Liver (tissue), 9 donors: ENCODE results near the gene SLC66A2. TPM values are rescaled to one million over a fixed set of nuclear protein-coding genes. Genes with fewer than 3 reads are reported as not detected.

Experiments used
- DNase-seq: peaks from one replicate; pipeline ENCODE4 v3.0.0-alpha.2; 2017; ENCODE audit warnings: low spot score
- H3K27ac ChIP-seq, 2 donors: one replicate each; pipeline ENCODE4 v1.7.0; 2013; ENCODE audit warnings: inconsistent platforms in 2 of 2, low read length in 2 of 2, control low read depth in 1 of 2, low read depth in 1 of 2, mild to moderate bottlenecking in 1 of 2
- H3K27me3 ChIP-seq, 4 donors: one replicate each; pipeline versions ENCODE4 v1.6.1 to v1.7.0; 2013; ENCODE audit warnings: low read length in 3 of 4, inconsistent platforms in 1 of 4, mild to moderate bottlenecking in 1 of 4, moderate library complexity in 1 of 4; ENCODE audit not compliant: control insufficient read depth in 4 of 4, insufficient read depth in 4 of 4
- H3K36me3 ChIP-seq, 4 donors: one replicate each; pipeline versions ENCODE4 v1.6.1 to v1.7.0; 2013; ENCODE audit warnings: low read length in 3 of 4, mild to moderate bottlenecking in 3 of 4, low read depth in 1 of 4, moderate library complexity in 1 of 4; ENCODE audit not compliant: control insufficient read depth in 4 of 4, insufficient read depth in 3 of 4
- H3K4me1 ChIP-seq, 4 donors: one replicate each; pipeline versions ENCODE4 v1.6.1 to v1.7.0; 2013; ENCODE audit warnings: low read length in 3 of 4, mild to moderate bottlenecking in 3 of 4, moderate library complexity in 1 of 4; ENCODE audit not compliant: control insufficient read depth in 4 of 4, insufficient read depth in 4 of 4
- H3K4me3 ChIP-seq, 3 donors: one replicate each; pipeline versions ENCODE4 v1.6.1 to v1.7.0; 2013; ENCODE audit warnings: low read length in 3 of 3, control low read depth in 1 of 3, low read depth in 1 of 3, mild to moderate bottlenecking in 1 of 3
- H3K9ac ChIP-seq, 2 donors: one replicate each; pipeline ENCODE4 v1.7.0; 2013; ENCODE audit warnings: low read length in 2 of 2, mild to moderate bottlenecking in 2 of 2, moderate library complexity in 2 of 2, control low read depth in 1 of 2, low read depth in 1 of 2
- H3K9me3 ChIP-seq, 4 donors: one replicate each; pipeline versions ENCODE4 v1.6.1 to v1.7.0; 2013; ENCODE audit warnings: low read length in 3 of 4; ENCODE audit not compliant: control insufficient read depth in 4 of 4
- EGR1 ChIP-seq, 2 donors: IDR thresholded peaks; 2 replicates each; pipeline ENCODE4 v1.6.1; 2016 to 2018; ENCODE audit warnings: antibody characterized with exemption in 2 of 2, low read depth in 2 of 2
- FOXA1 ChIP-seq: IDR thresholded peaks from 2 replicates; pipeline ENCODE4 v1.6.1; 2016; ENCODE audit warnings: antibody characterized with exemption
- FOXA2 ChIP-seq: IDR thresholded peaks from 2 replicates; pipeline ENCODE4 v1.6.1; 2016; ENCODE audit warnings: antibody characterized with exemption
- GABPA ChIP-seq, 2 donors: IDR thresholded peaks in 1 of 2; conservative IDR thresholded peaks in 1 of 2; 2 replicates each; pipeline ENCODE4 v1.6.1; 2016; ENCODE audit warnings: antibody characterized with exemption in 2 of 2, mild to moderate bottlenecking in 1 of 2, moderate library complexity in 1 of 2
- HNF4A ChIP-seq, 2 donors: conservative IDR thresholded peaks; 2 replicates each; pipeline ENCODE4 v1.6.1; 2016; ENCODE audit warnings: antibody characterized with exemption in 2 of 2, mild to moderate bottlenecking in 2 of 2
- HNF4G ChIP-seq: IDR thresholded peaks from 2 replicates; pipeline ENCODE4 v1.6.1; 2016; ENCODE audit warnings: antibody characterized with exemption
- JUND ChIP-seq, 2 donors: IDR thresholded peaks; 2 replicates each; pipeline ENCODE4 v1.6.1; 2016; ENCODE audit warnings: antibody characterized with exemption in 2 of 2
- NR2F2 ChIP-seq: IDR thresholded peaks from 2 replicates; pipeline ENCODE4 v1.6.1; 2016; ENCODE audit warnings: antibody characterized with exemption
- RAD21 ChIP-seq, 2 donors: IDR thresholded peaks; 2 replicates each; pipeline ENCODE4 v1.6.1; 2016; ENCODE audit warnings: antibody characterized with exemption in 2 of 2, mild to moderate bottlenecking in 2 of 2
- RXRA ChIP-seq, 2 donors: IDR thresholded peaks; 2 replicates each; pipeline ENCODE4 v1.6.1; 2017 to 2018; ENCODE audit warnings: antibody characterized with exemption in 2 of 2, mild to moderate bottlenecking in 1 of 2
- SP1 ChIP-seq: IDR thresholded peaks from 2 replicates; pipeline ENCODE4 v1.6.1; 2018; ENCODE audit warnings: antibody characterized with exemption, mild to moderate bottlenecking
- TAF1 ChIP-seq: conservative IDR thresholded peaks from 2 replicates; pipeline ENCODE4 v1.6.1; 2016; ENCODE audit warnings: antibody characterized with exemption, mild to moderate bottlenecking
- WGBS: extraction: QIAGEN DNeasy Blood & Tissue Kit; methylation state at CpG from one replicate; pipeline ENCODE4 v1.1.7; 2013; 5-methylcytosine and 5-hydroxymethylcytosine counted together
- polyA plus RNA-seq, 2 donors: library from polyadenylated mRNA; stranded (reverse) in 1 of 2; unstranded in 1 of 2; fragments of 200-250 nt in 1 of 2; fragments of >200 nt in 1 of 2; fragmentation: Nextera tagmentation in 1 of 2; extraction: Ambion mirVana in 1 of 2; gene quantifications; one replicate each; pipeline versions ENCODE4 v1.2.1 to v1.2.3, GENCODE V29; 2013 to 2015
- total RNA-seq, 2 donors: library from RNA; depleted of rRNA; stranded (reverse); fragments of >200 nt; gene quantifications; one replicate each; pipeline ENCODE4 v1.2.3, GENCODE V29; 2014
- TF ChIP-seq, protein P1 (sequence below): IDR thresholded peaks from 2 replicates; pipeline ENCODE4 v1.6.1; 2016; ENCODE audit warnings: antibody characterized with exemption
- TF ChIP-seq, protein P2 (sequence below): fragments of 150-350 bp; IDR thresholded peaks from 2 replicates; pipeline ENCODE4 v1.5.1; 2017; ENCODE audit warnings: improper control_type of control experiment, low read depth, low read length; ENCODE audit not compliant: missing input control
- TF ChIP-seq, protein P3 (sequence below): IDR thresholded peaks from 2 replicates; pipeline ENCODE4 v1.6.1; 2016; ENCODE audit warnings: antibody characterized with exemption
- TF ChIP-seq, protein P4 (sequence below): IDR thresholded peaks from 2 replicates; pipeline ENCODE4 v1.6.1; 2016; ENCODE audit warnings: antibody characterized with exemption
- TF ChIP-seq, protein P5 (sequence below): IDR thresholded peaks from 2 replicates; pipeline ENCODE4 v1.6.1; 2016; ENCODE audit warnings: antibody characterized with exemption, mild to moderate bottlenecking
- donor health status: healthy.
- donor health status: healthy.
- donor health status: healthy.
- donor health status: healthy.
- donor health status: healthy.

SLC66A2 gene
- total and polyA plus RNA-seq, 4 donors: 47.8 to 107 (median 67.9) TPM

DNA sequence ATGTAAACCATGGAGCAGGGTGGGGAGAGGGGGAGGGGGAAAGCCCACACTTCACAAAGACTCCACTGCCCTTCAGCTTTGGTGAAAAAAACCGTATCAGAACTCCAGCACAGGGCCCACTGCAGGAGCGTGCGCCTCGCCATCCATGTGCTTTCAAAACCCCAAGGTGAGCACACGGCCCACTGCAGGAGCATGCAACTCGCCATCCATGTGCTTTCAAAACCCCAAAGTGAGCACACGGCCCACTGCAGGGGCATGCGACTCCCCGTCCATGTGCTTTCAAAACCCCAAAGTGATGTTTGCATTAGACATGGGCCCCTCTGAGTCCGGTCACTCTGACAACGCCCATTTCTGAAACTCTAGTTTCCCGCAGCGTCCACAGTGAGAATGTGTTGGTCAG lies 29.1 kb upstream of the SLC66A2 start:
- Histone ChIP-seq H3K27ac (no peak overlapping the region), H3K9ac (no peak overlapping the region), H3K9me3 (no peaks in the 10 kb centered on the region), H3K4me1 (peaks cover 1 to 15% (median 13%) of the 10 kb centered on the region in 4 donors), H3K36me3 (peaks cover 0 to 2% (median 1%) of the 10 kb centered on the region in 4 donors), H3K27me3 (no peaks in the 10 kb centered on the region), H3K4me3 (no peak overlapping the region)
- TF ChIP-seq, protein P1, sequence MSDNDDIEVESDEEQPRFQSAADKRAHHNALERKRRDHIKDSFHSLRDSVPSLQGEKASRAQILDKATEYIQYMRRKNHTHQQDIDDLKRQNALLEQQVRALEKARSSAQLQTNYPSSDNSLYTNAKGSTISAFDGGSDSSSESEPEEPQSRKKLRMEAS: no peak
- TF ChIP-seq, protein P2, sequence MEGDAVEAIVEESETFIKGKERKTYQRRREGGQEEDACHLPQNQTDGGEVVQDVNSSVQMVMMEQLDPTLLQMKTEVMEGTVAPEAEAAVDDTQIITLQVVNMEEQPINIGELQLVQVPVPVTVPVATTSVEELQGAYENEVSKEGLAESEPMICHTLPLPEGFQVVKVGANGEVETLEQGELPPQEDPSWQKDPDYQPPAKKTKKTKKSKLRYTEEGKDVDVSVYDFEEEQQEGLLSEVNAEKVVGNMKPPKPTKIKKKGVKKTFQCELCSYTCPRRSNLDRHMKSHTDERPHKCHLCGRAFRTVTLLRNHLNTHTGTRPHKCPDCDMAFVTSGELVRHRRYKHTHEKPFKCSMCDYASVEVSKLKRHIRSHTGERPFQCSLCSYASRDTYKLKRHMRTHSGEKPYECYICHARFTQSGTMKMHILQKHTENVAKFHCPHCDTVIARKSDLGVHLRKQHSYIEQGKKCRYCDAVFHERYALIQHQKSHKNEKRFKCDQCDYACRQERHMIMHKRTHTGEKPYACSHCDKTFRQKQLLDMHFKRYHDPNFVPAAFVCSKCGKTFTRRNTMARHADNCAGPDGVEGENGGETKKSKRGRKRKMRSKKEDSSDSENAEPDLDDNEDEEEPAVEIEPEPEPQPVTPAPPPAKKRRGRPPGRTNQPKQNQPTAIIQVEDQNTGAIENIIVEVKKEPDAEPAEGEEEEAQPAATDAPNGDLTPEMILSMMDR: no peak
- no peak for TF ChIP-seq RAD21 (IDR thresholded peaks at IDR 0.05)
- TF ChIP-seq JUND (IDR thresholded peaks at IDR 0.05): no peak
- no peak for TF ChIP-seq GABPA (IDR thresholded peaks at IDR 0.05 in 1 of 2, conservative IDR thresholded peaks at IDR 0.05 in 1 of 2)
- TF ChIP-seq EGR1 (IDR thresholded peaks at IDR 0.05; ENCODE audit: low read depth in 2 of 2): no peak
- TF ChIP-seq NR2F2: no peak
- TF ChIP-seq, protein P3, sequence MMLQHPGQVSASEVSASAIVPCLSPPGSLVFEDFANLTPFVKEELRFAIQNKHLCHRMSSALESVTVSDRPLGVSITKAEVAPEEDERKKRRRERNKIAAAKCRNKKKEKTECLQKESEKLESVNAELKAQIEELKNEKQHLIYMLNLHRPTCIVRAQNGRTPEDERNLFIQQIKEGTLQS: no peak
- TF ChIP-seq HNF4A (conservative IDR thresholded peaks at IDR 0.05): no peak
- no peak for TF ChIP-seq SP1
- no peak for DNase-seq
- WGBS: 97% methylated on average over 13 of the region's 13 CpGs

DNA sequence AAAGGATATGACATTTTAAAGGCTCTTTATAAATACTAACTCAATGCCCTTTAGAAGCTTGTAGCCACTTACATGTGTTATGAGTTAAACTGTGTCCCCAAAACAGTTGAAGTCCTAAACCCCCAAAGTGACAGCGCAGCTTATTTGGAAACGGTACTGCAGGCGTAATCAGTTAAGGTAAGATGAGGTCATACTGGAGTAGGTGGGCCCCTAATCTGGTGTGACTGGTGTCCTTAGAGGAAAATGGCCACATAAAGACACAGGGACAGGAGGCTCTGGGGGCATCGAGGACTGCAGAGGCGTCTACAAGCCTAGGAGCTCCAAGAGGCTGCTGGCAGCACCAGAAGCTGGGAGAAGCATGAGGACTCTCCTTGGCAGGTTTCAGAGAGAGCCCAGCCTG lies 28.4 kb upstream of the SLC66A2 start:
- peaks cover 0 to 4% (median 3%) of the 10 kb centered on the region in 4 donors for H3K36me3 ChIP-seq
- H3K4me1 ChIP-seq: peaks cover 1 to 16% (median 13%) of the 10 kb centered on the region in 4 donors
- no peaks in the 10 kb centered on the region for H3K9me3 ChIP-seq
- H3K4me3 ChIP-seq: no peak overlapping the region
- no peaks in the 10 kb centered on the region for H3K27me3 ChIP-seq
- 95% methylated on average over 5 of the region's 5 CpGs for WGBS
- H3K27ac ChIP-seq: no peak overlapping the region
- no peak for TF ChIP-seq RXRA (IDR thresholded peaks at IDR 0.05)
- TF ChIP-seq, protein P4, sequence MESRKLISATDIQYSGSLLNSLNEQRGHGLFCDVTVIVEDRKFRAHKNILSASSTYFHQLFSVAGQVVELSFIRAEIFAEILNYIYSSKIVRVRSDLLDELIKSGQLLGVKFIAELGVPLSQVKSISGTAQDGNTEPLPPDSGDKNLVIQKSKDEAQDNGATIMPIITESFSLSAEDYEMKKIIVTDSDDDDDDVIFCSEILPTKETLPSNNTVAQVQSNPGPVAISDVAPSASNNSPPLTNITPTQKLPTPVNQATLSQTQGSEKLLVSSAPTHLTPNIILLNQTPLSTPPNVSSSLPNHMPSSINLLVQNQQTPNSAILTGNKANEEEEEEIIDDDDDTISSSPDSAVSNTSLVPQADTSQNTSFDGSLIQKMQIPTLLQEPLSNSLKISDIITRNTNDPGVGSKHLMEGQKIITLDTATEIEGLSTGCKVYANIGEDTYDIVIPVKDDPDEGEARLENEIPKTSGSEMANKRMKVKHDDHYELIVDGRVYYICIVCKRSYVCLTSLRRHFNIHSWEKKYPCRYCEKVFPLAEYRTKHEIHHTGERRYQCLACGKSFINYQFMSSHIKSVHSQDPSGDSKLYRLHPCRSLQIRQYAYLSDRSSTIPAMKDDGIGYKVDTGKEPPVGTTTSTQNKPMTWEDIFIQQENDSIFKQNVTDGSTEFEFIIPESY: no peak
- TF ChIP-seq, protein P1: no peak
- no peak for TF ChIP-seq NR2F2
- no peak for TF ChIP-seq EGR1 (IDR thresholded peaks at IDR 0.05; ENCODE audit: low read depth in 2 of 2)
- no peak for TF ChIP-seq HNF4A (conservative IDR thresholded peaks at IDR 0.05)
- no peak for TF ChIP-seq FOXA2
- TF ChIP-seq TAF1: no peak
- no peak for TF ChIP-seq FOXA1
- no peak for TF ChIP-seq JUND (IDR thresholded peaks at IDR 0.05)
- no peak for TF ChIP-seq SP1
- no peak for TF ChIP-seq RAD21 (IDR thresholded peaks at IDR 0.05)
- TF ChIP-seq, protein P3: no peak
- TF ChIP-seq HNF4G: no peak
- TF ChIP-seq, protein P5, sequence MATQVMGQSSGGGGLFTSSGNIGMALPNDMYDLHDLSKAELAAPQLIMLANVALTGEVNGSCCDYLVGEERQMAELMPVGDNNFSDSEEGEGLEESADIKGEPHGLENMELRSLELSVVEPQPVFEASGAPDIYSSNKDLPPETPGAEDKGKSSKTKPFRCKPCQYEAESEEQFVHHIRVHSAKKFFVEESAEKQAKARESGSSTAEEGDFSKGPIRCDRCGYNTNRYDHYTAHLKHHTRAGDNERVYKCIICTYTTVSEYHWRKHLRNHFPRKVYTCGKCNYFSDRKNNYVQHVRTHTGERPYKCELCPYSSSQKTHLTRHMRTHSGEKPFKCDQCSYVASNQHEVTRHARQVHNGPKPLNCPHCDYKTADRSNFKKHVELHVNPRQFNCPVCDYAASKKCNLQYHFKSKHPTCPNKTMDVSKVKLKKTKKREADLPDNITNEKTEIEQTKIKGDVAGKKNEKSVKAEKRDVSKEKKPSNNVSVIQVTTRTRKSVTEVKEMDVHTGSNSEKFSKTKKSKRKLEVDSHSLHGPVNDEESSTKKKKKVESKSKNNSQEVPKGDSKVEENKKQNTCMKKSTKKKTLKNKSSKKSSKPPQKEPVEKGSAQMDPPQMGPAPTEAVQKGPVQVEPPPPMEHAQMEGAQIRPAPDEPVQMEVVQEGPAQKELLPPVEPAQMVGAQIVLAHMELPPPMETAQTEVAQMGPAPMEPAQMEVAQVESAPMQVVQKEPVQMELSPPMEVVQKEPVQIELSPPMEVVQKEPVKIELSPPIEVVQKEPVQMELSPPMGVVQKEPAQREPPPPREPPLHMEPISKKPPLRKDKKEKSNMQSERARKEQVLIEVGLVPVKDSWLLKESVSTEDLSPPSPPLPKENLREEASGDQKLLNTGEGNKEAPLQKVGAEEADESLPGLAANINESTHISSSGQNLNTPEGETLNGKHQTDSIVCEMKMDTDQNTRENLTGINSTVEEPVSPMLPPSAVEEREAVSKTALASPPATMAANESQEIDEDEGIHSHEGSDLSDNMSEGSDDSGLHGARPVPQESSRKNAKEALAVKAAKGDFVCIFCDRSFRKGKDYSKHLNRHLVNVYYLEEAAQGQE: no peak
- TF ChIP-seq GABPA (IDR thresholded peaks at IDR 0.05 in 1 of 2, conservative IDR thresholded peaks at IDR 0.05 in 1 of 2): no peak
- TF ChIP-seq, protein P2: no peak
- H3K9ac ChIP-seq: no peak overlapping the region
- no peak for DNase-seq
